LoVo (cell line): ENCODE results near the gene ARHGEF19.
"Not testable (repeated sequence)": the region's sequence is repeated elsewhere in the genome, so short reads cannot be mapped to it uniquely, and the experiment has no call there.

ENCODE experiments used
- DNase-seq: peaks from one replicate; pipeline ENCODE4 v3.0.0-alpha.2; 2016; ENCODE audit warnings: low spot score

The ARHGEF19 gene

GRCh38 chr1:16181887-16182719 is 30.3 kb downstream of the ARHGEF19 start:
- peak; percentile 90 for DNase-seq

- DNase-seq = no peak
These were observed 32.1 kb downstream of the ARHGEF19 start for GRCh38 chr1:16180291-16180824.

- peak; percentile 79 for DNase-seq
These were observed 33.6 kb downstream of the ARHGEF19 start for GRCh38 chr1:16178596-16179497.

GRCh38 chr1:16177306-16177705 is 35.1 kb downstream of the ARHGEF19 start:
- no peak for DNase-seq

GRCh38 chr1:16176653-16177052 is 35.8 kb downstream of the ARHGEF19 start:
- no peak for DNase-seq

GRCh38 chr1:16175610-16176553 is 36.6 kb downstream of the ARHGEF19 start:
- DNase-seq = peak; percentile 85

GRCh38 chr1:16174886-16175598 is 37.4 kb downstream of the ARHGEF19 start:
- DNase-seq = no peak

- no peak for DNase-seq
These were observed 38.1 kb downstream of the ARHGEF19 start for GRCh38 chr1:16174261-16174868.

- peak; percentile 97 for DNase-seq
These were observed 38.8 kb downstream of the ARHGEF19 start for GRCh38 chr1:16173447-16174260.

- peak; percentile 93 for DNase-seq
These were observed 39.4 kb downstream of the ARHGEF19 start for GRCh38 chr1:16172964-16173446.

GRCh38 chr1:16172218-16172830 is 40.1 kb downstream of the ARHGEF19 start:
- no peak for DNase-seq

GRCh38 chr1:16171314-16172151 is 40.9 kb downstream of the ARHGEF19 start:
- DNase-seq = no peak

GRCh38 chr1:16170283-16170673 is 42.2 kb downstream of the ARHGEF19 start:
- no peak for DNase-seq

GRCh38 chr1:16168622-16169360 is 43.7 kb downstream of the ARHGEF19 start:
- DNase-seq = no peak

GRCh38 chr1:16168144-16168495 is 44.3 kb downstream of the ARHGEF19 start:
- DNase-seq = not testable (repeated sequence)

GRCh38 chr1:16167331-16168143 is 44.9 kb downstream of the ARHGEF19 start:
- no peak for DNase-seq
